GM21515 (cell line): Measurements from ENCODE around the gene PNRC2.
A peak's percentile ranks its signal among the peaks of the same experiment; 100 is the strongest.

Source experiments
- ATAC-seq: cut with Tn5 transposase; IDR thresholded peaks from one replicate; pipeline ENCODE4 v1.9.1; 2021; ENCODE audit not compliant: unreplicated experiment

The PNRC2 gene

DNA sequence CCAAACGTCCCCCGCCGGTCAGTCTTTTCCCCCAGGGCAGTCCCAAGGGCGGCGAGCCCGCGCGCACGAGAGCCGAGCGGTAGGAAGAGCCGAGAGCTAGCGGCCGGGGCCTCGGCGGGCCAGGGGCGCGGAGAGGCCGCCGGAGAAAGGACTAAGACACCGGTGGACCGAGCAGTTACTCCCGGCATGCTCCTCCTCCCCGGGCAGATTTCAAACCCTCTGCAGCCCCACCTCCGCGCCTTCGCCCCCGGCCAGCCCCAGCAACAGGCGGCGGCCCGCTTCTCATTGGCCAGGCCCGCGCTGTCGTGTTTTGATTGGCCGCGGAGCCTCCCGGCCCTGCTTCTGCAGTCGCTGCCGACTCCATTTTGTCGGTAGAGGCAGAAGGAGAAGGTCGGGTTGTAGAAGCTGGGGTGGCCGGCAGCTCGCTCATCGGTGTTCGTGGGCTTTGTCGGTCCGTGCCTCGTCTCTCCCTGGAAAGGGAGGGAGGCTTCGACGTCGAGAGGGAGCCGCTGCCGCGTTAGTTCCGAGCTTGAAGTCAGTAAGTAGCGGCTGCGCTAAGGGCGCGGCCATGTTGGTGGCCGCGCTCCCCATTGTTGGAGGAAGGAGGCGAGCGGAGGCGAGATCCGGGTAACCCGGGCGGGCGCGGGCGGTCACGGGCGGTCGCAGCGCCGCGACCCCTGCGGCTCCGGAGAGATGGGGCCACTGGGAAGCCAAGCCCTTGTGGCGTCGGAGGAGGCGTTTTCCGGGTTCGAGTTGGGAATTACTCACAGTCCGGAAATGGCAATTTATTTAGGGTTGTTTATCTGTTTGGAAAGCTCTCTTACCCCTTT lies at the start of gene PNRC2:
PNRC2 (plus strand) TSS at position 368 of the 830 bp plus-strand sequence. CDS start 1,630 bp downstream, outside the sequence.
- ATAC-seq = peak; percentile 65

- no peak for ATAC-seq
Observed at GRCh38 chr1:23910144-23910543, 49.5 kb upstream of the PNRC2 start.

DNA sequence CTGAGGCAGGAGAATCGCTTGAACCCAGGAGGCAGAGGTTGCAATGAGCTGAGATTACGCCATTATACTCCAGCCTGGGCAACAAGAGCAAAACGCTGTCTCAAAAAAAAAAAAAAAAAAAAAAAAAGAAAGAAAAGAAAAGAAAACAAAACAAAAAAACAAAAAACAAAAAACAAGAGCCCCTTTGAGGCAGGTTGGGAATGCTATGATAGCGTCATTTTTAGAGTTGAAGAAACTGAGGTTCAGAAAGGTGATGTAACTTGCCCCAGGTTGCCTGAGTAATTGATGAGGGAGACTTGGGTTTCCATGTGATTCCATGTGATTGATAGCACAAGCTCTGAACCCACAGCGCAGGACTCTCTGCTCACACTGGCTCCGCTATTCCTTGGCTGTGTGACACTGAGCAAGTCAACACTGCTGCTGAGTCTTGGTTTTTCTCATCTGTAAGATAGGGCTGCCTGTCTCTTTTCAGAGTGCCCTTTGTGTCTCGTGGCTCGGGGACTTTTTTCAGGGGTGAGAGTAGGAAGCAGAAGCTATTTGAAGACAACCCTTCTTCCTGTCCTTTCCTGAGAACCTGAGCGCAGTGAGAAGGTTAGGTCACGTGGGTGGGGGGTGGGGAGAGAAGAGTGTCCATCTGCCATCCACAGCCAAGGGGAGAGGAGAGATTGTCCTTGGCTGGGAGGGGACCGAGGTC lies 48.9 kb upstream of the PNRC2 start:
- no peak for ATAC-seq

GRCh38 chr1:23911921-23912320 lies 47.7 kb upstream of the PNRC2 start:
- ATAC-seq = no peak

DNA sequence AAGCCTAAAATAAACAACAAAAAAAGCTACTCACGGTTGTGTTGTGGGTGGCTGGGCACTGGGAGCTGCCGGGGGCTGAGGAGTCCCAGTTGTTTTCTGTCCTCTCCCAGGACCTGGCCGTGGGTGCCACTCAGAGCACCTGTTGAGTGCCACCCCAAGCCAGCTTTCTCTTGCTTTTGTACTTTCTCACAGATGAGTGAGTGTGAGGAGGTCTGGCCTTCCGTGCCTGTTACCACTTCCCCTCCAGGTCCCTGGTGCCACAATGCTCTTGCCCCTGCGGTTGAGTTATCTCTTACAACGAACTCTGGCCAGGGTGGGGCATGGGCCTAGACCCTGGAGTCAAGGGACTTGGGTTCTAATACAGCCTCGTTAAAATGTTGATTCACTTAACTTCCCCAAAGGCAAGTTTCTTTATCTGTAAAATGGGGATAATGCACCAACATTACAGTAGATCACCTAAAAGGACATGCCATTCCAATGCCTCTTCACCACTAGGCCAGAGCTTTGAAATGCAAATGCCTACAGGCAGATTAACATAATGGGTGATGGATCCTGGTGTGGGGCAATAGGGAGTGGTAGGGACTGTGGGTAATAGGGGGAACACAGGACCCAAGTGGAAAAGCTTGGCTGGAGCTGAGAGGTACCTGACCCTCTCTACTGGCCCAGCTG lies 46.3 kb upstream of the PNRC2 start, which contains the start of gene CNR2:
CNR2 (minus strand) TSS at position 151 of the 669 bp plus-strand sequence. CDS start 37,745 bp downstream, outside the sequence.
- ATAC-seq = no peak

DNA sequence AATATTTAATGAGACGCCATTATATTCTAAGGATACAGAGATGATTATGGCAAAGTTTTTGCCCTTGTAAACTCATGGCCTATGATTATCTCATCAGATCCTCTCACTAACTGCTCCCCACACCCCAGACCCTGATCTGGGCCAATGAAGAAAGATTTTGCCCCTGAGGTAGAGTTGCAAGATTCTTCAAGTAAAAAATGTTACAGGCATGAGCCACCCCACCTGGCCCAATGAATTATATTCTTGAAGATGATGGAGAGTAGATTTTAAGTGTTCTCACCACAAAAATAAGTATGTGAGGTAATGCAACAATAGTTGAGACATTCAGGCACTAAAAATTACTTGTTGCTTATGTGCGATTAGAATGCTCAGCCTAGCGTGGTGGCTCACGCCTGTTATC lies 44.7 kb upstream of the PNRC2 start:
- ATAC-seq = no peak

GRCh38 chr1:23915466-23915865 lies 44.2 kb upstream of the PNRC2 start:
- no peak for ATAC-seq

- peak; percentile 54 for ATAC-seq
Observed at GRCh38 chr1:23916209-23917131, 43.2 kb upstream of the PNRC2 start.

- ATAC-seq = no peak
Observed at GRCh38 chr1:23922321-23922943, 37.2 kb upstream of the PNRC2 start.

GRCh38 chr1:23923592-23924499 lies 35.8 kb upstream of the PNRC2 start:
- ATAC-seq = no peak

DNA sequence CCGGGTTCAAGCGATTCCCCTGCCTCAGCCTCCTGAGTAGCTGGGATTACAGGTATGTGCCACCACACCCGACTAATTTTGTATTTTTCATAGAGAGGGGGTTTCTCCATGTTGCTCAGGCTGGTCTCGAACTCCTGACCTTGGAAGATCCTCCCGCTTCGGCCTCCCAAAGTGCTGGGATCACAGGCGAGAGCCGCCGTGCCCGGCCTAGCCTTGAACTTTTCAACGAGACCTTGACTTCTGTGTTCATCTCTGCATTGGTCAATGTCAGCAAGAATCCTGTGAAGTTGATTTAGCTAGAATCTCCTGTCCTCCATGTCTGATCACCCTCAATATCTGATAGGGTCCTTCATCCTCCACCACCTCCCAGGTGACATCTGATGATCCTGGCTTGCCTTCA lies 35.0 kb upstream of the PNRC2 start:
- ATAC-seq = no peak

DNA sequence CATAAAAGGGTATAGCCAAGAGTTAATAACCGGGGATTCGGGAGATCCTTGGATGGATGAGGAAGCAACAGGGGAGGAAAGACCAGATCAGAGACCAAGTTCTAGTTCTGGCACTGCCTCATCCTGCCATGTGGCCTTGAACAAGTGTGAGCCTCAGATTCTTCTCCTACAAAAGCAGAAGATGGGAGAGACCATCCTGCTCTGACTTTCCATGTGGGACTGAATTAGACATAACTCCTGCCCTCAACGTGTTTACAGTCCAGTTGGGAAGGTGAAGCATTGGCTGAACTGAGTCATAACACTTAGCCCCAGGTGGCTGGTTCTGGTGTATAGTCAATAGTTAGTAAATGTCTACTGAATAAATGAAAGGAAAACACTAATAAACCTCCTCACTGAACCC lies 34.3 kb upstream of the PNRC2 start:
- ATAC-seq = no peak

GRCh38 chr1:23927097-23927496 lies 32.5 kb upstream of the PNRC2 start:
- no peak for ATAC-seq

DNA sequence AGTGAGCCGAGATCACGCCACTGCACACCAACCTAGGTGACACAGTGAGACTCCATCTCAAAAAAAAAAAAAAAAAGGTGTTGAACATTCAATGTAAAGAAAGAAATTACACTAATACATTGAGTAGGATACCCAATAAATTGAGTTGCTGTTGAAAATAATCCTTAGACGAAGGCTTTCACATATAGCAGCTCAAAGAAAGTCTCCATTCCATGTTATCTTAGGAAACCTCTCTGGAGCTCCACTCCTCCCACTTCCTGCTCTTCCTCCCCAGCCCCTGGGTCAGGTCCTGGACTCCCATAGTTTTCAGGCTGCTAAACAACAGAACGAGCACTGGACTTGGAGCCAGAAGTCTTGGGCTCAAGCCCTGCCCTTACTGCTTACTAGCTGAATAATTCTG lies 30.8 kb upstream of the PNRC2 start:
- ATAC-seq = no peak

GRCh38 chr1:23930270-23930669 lies 29.4 kb upstream of the PNRC2 start:
- ATAC-seq = no peak

- no peak for ATAC-seq
Observed at GRCh38 chr1:23930861-23931490, 28.7 kb upstream of the PNRC2 start.

GRCh38 chr1:23931491-23931880 lies 28.1 kb upstream of the PNRC2 start:
- ATAC-seq = no peak

DNA sequence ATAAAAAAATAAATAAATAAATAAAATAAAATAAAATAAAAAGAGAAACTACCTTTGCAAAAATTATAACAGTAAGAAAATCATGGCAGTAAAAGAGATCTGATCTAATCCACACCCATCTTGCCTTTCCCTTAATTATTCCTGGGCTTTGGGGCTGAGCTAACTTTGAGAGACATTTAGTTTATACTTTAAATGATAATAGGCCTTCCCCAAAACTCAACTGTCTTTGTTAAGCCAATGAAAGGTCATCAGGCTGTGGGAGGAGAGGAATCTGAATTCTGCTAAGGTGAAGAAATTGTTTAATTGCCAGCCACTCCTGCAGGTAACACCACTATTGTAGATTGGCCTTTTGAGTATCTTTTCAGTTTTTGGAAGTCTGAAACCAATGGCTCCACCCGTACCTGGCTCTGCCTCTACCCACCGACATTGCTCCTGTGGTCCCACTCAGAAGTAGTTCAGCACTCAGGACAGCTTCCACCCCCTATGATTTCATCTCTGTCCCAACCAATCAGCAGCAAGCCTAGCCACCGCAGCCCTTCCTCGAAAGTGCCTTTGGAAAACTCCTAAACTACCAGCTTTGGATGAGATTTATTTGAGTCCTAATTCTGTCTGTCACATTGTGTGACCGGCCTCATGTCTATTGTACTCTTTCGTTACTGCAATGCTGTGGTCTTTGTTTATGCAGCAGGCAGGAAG lies 23.0 kb upstream of the PNRC2 start:
- ATAC-seq = no peak
